Measurements from ENCODE around the gene TIAM2. TPM values are rescaled to one million over a fixed set of nuclear protein-coding genes. Genes with fewer than 3 reads are reported as not detected.
A peak's percentile ranks its signal among the peaks of the same experiment; 100 is the strongest.

The TIAM2 gene
- total RNA-seq, 1 experiment from 2014 or later = 3.9 TPM

GRCh38 chr6:155245193-155245592 lies 250.1 kb downstream of the TIAM2 start:
- DNase-seq (ENCODE audit: low read depth, low spot score) = no peak
- in situ Hi-C loops (cut with HindIII; ENCODE audit: low pct_unique_long_range_greater_than_20kb, low sequenced_read_pairs) = no loop called here

GRCh38 chr6:155245831-155246230 lies 250.7 kb downstream of the TIAM2 start:
- DNase-seq (ENCODE audit: low read depth, low spot score) = no peak
- in situ Hi-C loops (cut with HindIII; ENCODE audit: low pct_unique_long_range_greater_than_20kb, low sequenced_read_pairs) = no loop called here

GRCh38 chr6:155246825-155247224 lies 251.7 kb downstream of the TIAM2 start:
- in situ Hi-C loops (cut with HindIII; ENCODE audit: low pct_unique_long_range_greater_than_20kb, low sequenced_read_pairs) = no loop called here
- no peak for DNase-seq (ENCODE audit: low read depth, low spot score)

GRCh38 chr6:155247618-155248007 lies 252.5 kb downstream of the TIAM2 start:
- DNase-seq (ENCODE audit: low read depth, low spot score) = no peak
- in situ Hi-C loops (cut with HindIII; ENCODE audit: low pct_unique_long_range_greater_than_20kb, low sequenced_read_pairs) = no loop called here

- in situ Hi-C loops (cut with HindIII; ENCODE audit: low pct_unique_long_range_greater_than_20kb, low sequenced_read_pairs) = no loop called here
- peak; percentile 50 for DNase-seq (ENCODE audit: low read depth, low spot score)
Measured at GRCh38 chr6:155248008-155249001, 253.2 kb downstream of the TIAM2 start.

GRCh38 chr6:155250701-155251381 lies 255.7 kb downstream of the TIAM2 start:
- DNase-seq (ENCODE audit: low read depth, low spot score) = no peak
- in situ Hi-C loops (cut with HindIII; ENCODE audit: low pct_unique_long_range_greater_than_20kb, low sequenced_read_pairs) = no loop called here

GRCh38 chr6:155252581-155252980 lies 257.5 kb downstream of the TIAM2 start:
- DNase-seq (ENCODE audit: low read depth, low spot score) = no peak
- in situ Hi-C loops (cut with HindIII; ENCODE audit: low pct_unique_long_range_greater_than_20kb, low sequenced_read_pairs) = no loop called here

- in situ Hi-C loops (cut with HindIII; ENCODE audit: low pct_unique_long_range_greater_than_20kb, low sequenced_read_pairs) = no loop called here
- no peak for DNase-seq (ENCODE audit: low read depth, low spot score)
Measured at GRCh38 chr6:155253337-155253736, 258.2 kb downstream of the TIAM2 start.

- in situ Hi-C loops (cut with HindIII; ENCODE audit: low pct_unique_long_range_greater_than_20kb, low sequenced_read_pairs) = no loop called here
- no peak for DNase-seq (ENCODE audit: low read depth, low spot score)
Measured at GRCh38 chr6:155254139-155254538, 259.0 kb downstream of the TIAM2 start.

- DNase-seq (ENCODE audit: low read depth, low spot score) = no peak
- in situ Hi-C loops (cut with HindIII; ENCODE audit: low pct_unique_long_range_greater_than_20kb, low sequenced_read_pairs) = no loop called here
Measured at GRCh38 chr6:155256122-155256795, 261.1 kb downstream of the TIAM2 start.

- in situ Hi-C loops (cut with HindIII; ENCODE audit: low pct_unique_long_range_greater_than_20kb, low sequenced_read_pairs) = no loop called here
Measured at GRCh38 chr6:155257796-155258195, 262.7 kb downstream of the TIAM2 start.

GRCh38 chr6:155259204-155259603 lies 264.1 kb downstream of the TIAM2 start:
- DNase-seq (ENCODE audit: low read depth, low spot score) = no peak
- in situ Hi-C loops (cut with HindIII; ENCODE audit: low pct_unique_long_range_greater_than_20kb, low sequenced_read_pairs) = no loop called here

More at GRCh38 chr6:155257796-155258195, 262.7 kb downstream of the TIAM2 start:
- DNase-seq (ENCODE audit: low read depth, low spot score) = no peak

GRCh38 chr6:155259897-155260296 lies 264.8 kb downstream of the TIAM2 start:
- in situ Hi-C loops (cut with HindIII; ENCODE audit: low pct_unique_long_range_greater_than_20kb, low sequenced_read_pairs) = no loop called here
- no peak for DNase-seq (ENCODE audit: low read depth, low spot score)

GRCh38 chr6:155260686-155261085 lies 265.6 kb downstream of the TIAM2 start:
- DNase-seq (ENCODE audit: low read depth, low spot score) = no peak
- in situ Hi-C loops (cut with HindIII; ENCODE audit: low pct_unique_long_range_greater_than_20kb, low sequenced_read_pairs) = no loop called here

- in situ Hi-C loops (cut with HindIII; ENCODE audit: low pct_unique_long_range_greater_than_20kb, low sequenced_read_pairs) = no loop called here
- DNase-seq (ENCODE audit: low read depth, low spot score) = no peak
Measured at GRCh38 chr6:155261111-155261900, 266.2 kb downstream of the TIAM2 start.

- no peak for DNase-seq (ENCODE audit: low read depth, low spot score)
- in situ Hi-C loops (cut with HindIII; ENCODE audit: low pct_unique_long_range_greater_than_20kb, low sequenced_read_pairs) = no loop called here
Measured at GRCh38 chr6:155262655-155263054, 267.5 kb downstream of the TIAM2 start.

GRCh38 chr6:155263373-155264063 lies 268.4 kb downstream of the TIAM2 start, which contains the start of gene CLDN20:
CLDN20 (plus strand) TSS chr6:155264013; CDS start chr6:155275720, 11,707 bp downstream.
- in situ Hi-C loops (cut with HindIII; ENCODE audit: low pct_unique_long_range_greater_than_20kb, low sequenced_read_pairs) = no loop called here
- peak; percentile 49 for DNase-seq (ENCODE audit: low read depth, low spot score)

Measured in SK-MEL-5 (cell line).